Adrenal gland (tissue), 12 donors: ENCODE data around the gene RSPH3. TPM values are rescaled to one million over a fixed set of nuclear protein-coding genes. Genes with fewer than 3 reads are reported as not detected.
"Not testable (repeated sequence)": the region's sequence is repeated elsewhere in the genome, so short reads cannot be mapped to it uniquely, and the experiment has no call there.

Experiments used
- DNase-seq, 7 donors: peaks; one replicate each; pipeline ENCODE4 v3.0.0-alpha.2; 2019 to 2020
- H3K27ac ChIP-seq, 5 donors: fragments of 200-600 bp; sonication (generic) in 4 of 5; 1 replicate in 3 of 5; 2 replicates in 2 of 5; pipeline versions ENCODE4 v1.5.1 to v1.8.0; 2016 to 2020; ENCODE audit warnings: mild to moderate bottlenecking in 1 of 5
- H3K27me3 ChIP-seq: fragments of 200-600 bp; 2 replicates; pipeline ENCODE4 v1.8.0; 2021
- H3K36me3 ChIP-seq, 2 donors: fragments of 200-600 bp; replicated peaks in 1 of 2; 1 replicate in 1 of 2; 2 replicates in 1 of 2; pipeline versions ENCODE4 v1.5.1 to v1.8.0; 2018 to 2022
- H3K4me1 ChIP-seq, 2 donors: fragments of 200-600 bp; replicated peaks in 1 of 2; 1 replicate in 1 of 2; 2 replicates in 1 of 2; pipeline versions ENCODE4 v1.5.1 to v1.8.0; 2018 to 2021
- H3K4me3 ChIP-seq, 4 donors: fragments of 200-600 bp; sonication (generic) in 3 of 4; one replicate each; pipeline ENCODE4 v1.5.1; 2016 to 2018
- H3K9me3 ChIP-seq, 3 donors: fragments of 200-600 bp; sonication (generic) in 1 of 3; replicated peaks in 1 of 3; 1 replicate in 2 of 3; 2 replicates in 1 of 3; pipeline versions ENCODE4 v1.5.1 to v1.8.0; 2016 to 2021
- POLR2A ChIP-seq, 2 donors: fragments of 450-650 bp; IDR thresholded peaks; one replicate each; pipeline ENCODE4 v1.6.1; 2017; ENCODE audit warnings: antibody characterized with exemption in 2 of 2, mild to moderate bottlenecking in 2 of 2, moderate library complexity in 1 of 2
- WGBS, 4 donors: extraction: QIAGEN DNeasy Blood & Tissue Kit in 2 of 4; methylation state at CpG; one replicate each; pipeline versions ENCODE4 v1.1.5 to v1.1.7; 2013 to 2017; 5-methylcytosine and 5-hydroxymethylcytosine counted together
- intact Hi-C, 2 donors: fragments of 100-400 bp; cut with DNase I; formaldehyde crosslinking; loops; one replicate each; pipeline versions ENCODE4 v1.14.1 to v1.15.0; 2022 to 2023
- polyA plus RNA-seq, 3 donors: library from polyadenylated mRNA; stranded (reverse); fragments of 200-250 nt in 2 of 3; fragments of 350-450 nt in 1 of 3; fragmentation: Illumina TruSeq in 1 of 3; extraction: RNeasy Lipid Tissue Mini Kit (QIAGEN cat#74804) in 1 of 3; gene quantifications; one replicate each; pipeline ENCODE4 v1.2.3, GENCODE V29; 2013 to 2014
- total RNA-seq, 9 donors: library from RNA; depleted of rRNA in 4 of 9; stranded (reverse); fragments of >200 nt in 4 of 9; fragments of 120-200 nt in 1 of 9; fragmentation: NEBNext Ultra II Directional in 1 of 9; extraction: Animal tissue kit (Norgen Biotek cat#: 25700) in 1 of 9; gene quantifications; one replicate each; pipeline versions ENCODE4 v1.1.0 to v1.2.4, GENCODE V29; 2013 to 2023
- TF ChIP-seq, protein P1 (sequence below), 6 experiments: fragments of 450-650 bp in 4 of 6; fragments of 200-600 bp in 2 of 6; sonication (generic) in 1 of 6; IDR thresholded peaks; 1 replicate in 5 of 6; 2 replicates in 1 of 6; pipeline versions ENCODE4 v1.5.1 to v1.8.0; 2016 to 2021; ENCODE audit warnings: antibody characterized with exemption in 6 of 6, mild to moderate bottlenecking in 2 of 6, moderate library complexity in 1 of 6
- donor health status: healthy with polysubstance abuse.
- donor health status: Bipolar disorder and iron deficiency.
- donor health status: DM: yes; HTN: yes; CAD: no.
- donor health status: DM: no; HTN: no; CAD: no.
- donor health status: DM: no; HTN: no; CAD: no.
- donor health status: DM: yes; HTN: yes; CAD: no.

Gene RSPH3
- total and polyA plus RNA-seq, 12 donors: 3.4 to 20.5 (median 12.8) TPM

DNA sequence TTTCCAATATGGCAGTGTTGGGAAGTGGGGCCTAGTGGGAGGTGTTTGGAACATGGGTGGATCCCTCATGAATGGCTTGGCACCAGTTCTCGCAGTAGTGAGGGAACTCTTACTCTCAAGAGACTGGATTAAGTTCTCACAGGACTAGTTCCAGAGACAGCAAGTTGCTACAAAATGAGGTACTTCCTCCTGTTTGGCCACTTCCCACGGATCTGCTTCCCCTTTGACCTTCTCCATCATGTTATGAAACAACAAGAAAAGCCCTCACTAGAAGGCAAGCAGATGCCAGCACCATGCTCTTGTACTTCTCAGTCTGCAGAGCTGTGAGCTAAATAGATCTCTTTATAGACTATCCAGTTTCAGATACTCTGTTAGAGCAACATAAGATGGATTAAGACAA is 3.1 kb downstream of the RSPH3 start:
- DNase-seq: peak in 2 of 7 donors; percentile 8 to 31
- no peak overlapping the region for H3K4me3 ChIP-seq
- 63 to 74% (median 69%) methylated on average over 2 of the region's 2 CpGs for WGBS, 4 donors
- no peak overlapping the region for H3K27ac ChIP-seq
- TF ChIP-seq, protein P1, sequence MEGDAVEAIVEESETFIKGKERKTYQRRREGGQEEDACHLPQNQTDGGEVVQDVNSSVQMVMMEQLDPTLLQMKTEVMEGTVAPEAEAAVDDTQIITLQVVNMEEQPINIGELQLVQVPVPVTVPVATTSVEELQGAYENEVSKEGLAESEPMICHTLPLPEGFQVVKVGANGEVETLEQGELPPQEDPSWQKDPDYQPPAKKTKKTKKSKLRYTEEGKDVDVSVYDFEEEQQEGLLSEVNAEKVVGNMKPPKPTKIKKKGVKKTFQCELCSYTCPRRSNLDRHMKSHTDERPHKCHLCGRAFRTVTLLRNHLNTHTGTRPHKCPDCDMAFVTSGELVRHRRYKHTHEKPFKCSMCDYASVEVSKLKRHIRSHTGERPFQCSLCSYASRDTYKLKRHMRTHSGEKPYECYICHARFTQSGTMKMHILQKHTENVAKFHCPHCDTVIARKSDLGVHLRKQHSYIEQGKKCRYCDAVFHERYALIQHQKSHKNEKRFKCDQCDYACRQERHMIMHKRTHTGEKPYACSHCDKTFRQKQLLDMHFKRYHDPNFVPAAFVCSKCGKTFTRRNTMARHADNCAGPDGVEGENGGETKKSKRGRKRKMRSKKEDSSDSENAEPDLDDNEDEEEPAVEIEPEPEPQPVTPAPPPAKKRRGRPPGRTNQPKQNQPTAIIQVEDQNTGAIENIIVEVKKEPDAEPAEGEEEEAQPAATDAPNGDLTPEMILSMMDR (IDR thresholded peaks at IDR 0.05): no peak
- TF ChIP-seq POLR2A (IDR thresholded peaks at IDR 0.05): no peak
- H3K36me3 ChIP-seq: no peaks in the 10 kb centered on the region
- H3K4me1 ChIP-seq: peaks cover 0 to 10% of the 10 kb centered on the region in 2 donors
- H3K27me3 ChIP-seq: no peaks in the 10 kb centered on the region
- no peaks in the 10 kb centered on the region for H3K9me3 ChIP-seq
- intact Hi-C loops: no loop called here

- Histone ChIP-seq H3K4me1 (no peaks in the 10 kb centered on the region), H3K4me3 (no peak overlapping the region), H3K36me3 (no peaks in the 10 kb centered on the region), H3K27ac (no peak overlapping the region), H3K27me3 (no peaks in the 10 kb centered on the region), H3K9me3 (no peaks in the 10 kb centered on the region)
- no peak for DNase-seq
- TF ChIP-seq, protein P1 (IDR thresholded peaks at IDR 0.05): no peak
- TF ChIP-seq POLR2A (IDR thresholded peaks at IDR 0.05): no peak
- intact Hi-C loops: no loop called here
- 94 to 100% (median 97%) methylated on average over 3 of the region's 3 CpGs for WGBS, 4 donors
These were observed 6.4 kb downstream of the RSPH3 start for GRCh38 chr6:158993639-158994038.

GRCh38 chr6:158991017-158991723 is 8.8 kb downstream of the RSPH3 start:
- WGBS, 4 donors: 89 to 100% (median 91%) methylated on average over 2 of the region's 2 CpGs
- H3K36me3 ChIP-seq: no peaks in the 10 kb centered on the region
- H3K9me3 ChIP-seq: no peaks in the 10 kb centered on the region
- H3K27ac ChIP-seq: no peak overlapping the region
- DNase-seq: no peak
- intact Hi-C loops: no loop called here
- no peaks in the 10 kb centered on the region for H3K27me3 ChIP-seq
- H3K4me1 ChIP-seq: no peaks in the 10 kb centered on the region
- TF ChIP-seq, protein P1 (IDR thresholded peaks at IDR 0.05): no peak
- no peak for TF ChIP-seq POLR2A (IDR thresholded peaks at IDR 0.05)
- H3K4me3 ChIP-seq: no peak overlapping the region

DNA sequence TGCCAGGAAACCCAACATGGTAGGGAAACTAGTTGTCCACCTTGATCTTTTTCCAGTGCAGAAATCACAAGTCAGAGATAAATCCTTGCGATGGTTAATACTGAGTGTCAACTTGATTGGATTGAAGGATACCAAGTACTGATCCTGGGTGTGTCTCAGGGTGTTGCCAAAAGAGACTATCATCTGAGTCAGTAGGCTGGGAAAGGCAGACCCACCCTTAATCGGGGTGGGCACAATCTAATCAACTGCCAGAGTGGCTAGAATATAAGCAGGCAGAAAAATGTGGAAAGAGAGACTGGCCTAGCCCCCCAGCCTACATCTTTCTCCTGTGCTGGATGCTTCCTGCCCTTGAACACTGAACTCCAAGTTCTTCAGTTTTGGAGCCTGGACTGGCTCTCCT is 10.3 kb downstream of the RSPH3 start:
- 96 to 100% (median 99%) methylated on average over 2 of the region's 2 CpGs for WGBS, 4 donors
- DNase-seq, H3K36me3 ChIP-seq, H3K4me1 ChIP-seq, intact Hi-C loops, H3K27me3 ChIP-seq, H3K27ac ChIP-seq, H3K9me3 ChIP-seq, H3K4me3 ChIP-seq: not testable (repeated sequence)

DNA sequence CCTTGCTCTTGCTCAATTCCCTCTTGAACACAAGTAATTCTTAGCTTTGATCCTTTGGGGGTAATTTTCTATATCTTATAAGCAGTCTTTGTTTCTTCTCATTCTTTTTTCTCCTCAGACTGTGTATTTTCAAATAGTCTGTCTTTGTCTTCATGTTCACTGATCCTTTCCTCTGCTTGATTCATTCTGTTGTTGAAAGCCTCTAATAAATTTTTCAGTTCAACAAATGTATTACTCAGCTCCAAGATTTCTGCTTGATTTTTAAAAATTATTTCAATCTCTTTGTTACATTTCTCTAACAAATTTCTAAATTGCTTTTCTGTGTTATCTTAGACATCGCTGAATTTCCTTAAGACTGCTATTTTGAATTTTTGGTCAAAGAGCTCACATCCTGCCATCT is 11.5 kb downstream of the RSPH3 start:
- Histone ChIP-seq H3K36me3 (no peaks in the 10 kb centered on the region), H3K9me3 (no peaks in the 10 kb centered on the region), H3K27ac (no peak overlapping the region), H3K4me1 (no peaks in the 10 kb centered on the region), H3K27me3 (no peaks in the 10 kb centered on the region), H3K4me3 (no peak overlapping the region)
- TF ChIP-seq POLR2A (IDR thresholded peaks at IDR 0.05): no peak
- TF ChIP-seq, protein P1 (IDR thresholded peaks at IDR 0.05): no peak
- 94 to 100% (median 96%) methylated on average over 1 of the region's 1 CpG for WGBS, 4 donors
- DNase-seq: no peak
- intact Hi-C loops: no loop called here
